H9 (cell line): Measurements from ENCODE around the gene ADTRP. TPM values are rescaled to one million over a fixed set of nuclear protein-coding genes. Genes with fewer than 3 reads are reported as not detected.

ENCODE experiments used
- DNase-seq: peaks from one replicate; pipeline ENCODE4 v3.0.0-alpha.2; 2017
- H2AFZ ChIP-seq: one replicate; pipeline ENCODE4 v1.6.1; 2013; ENCODE audit warnings: mild to moderate bottlenecking, low read length, control low read depth, moderate library complexity
- H2AK5ac ChIP-seq: 2 replicates; pipeline ENCODE4 v1.6.1; 2013; ENCODE audit warnings: low read length, control low read depth, mixed read lengths; ENCODE audit not compliant: insufficient read length
- H2BK120ac ChIP-seq: one replicate; pipeline ENCODE4 v1.6.1; 2013; ENCODE audit warnings: low read depth, mild to moderate bottlenecking, low read length, control low read depth, inconsistent platforms; ENCODE audit not compliant: poor library complexity, severe bottlenecking
- H2BK12ac ChIP-seq: 2 replicates; pipeline ENCODE4 v1.6.1; 2013; ENCODE audit warnings: low read length, control low read depth, mixed read lengths, low read depth; ENCODE audit not compliant: insufficient read length
- H2BK15ac ChIP-seq: 2 replicates; pipeline ENCODE4 v1.6.1; 2013; ENCODE audit warnings: low read depth, low read length, control low read depth
- H2BK20ac ChIP-seq: one replicate; pipeline ENCODE4 v1.6.1; 2013; ENCODE audit warnings: low read depth, mild to moderate bottlenecking, low read length, control low read depth, inconsistent platforms; ENCODE audit not compliant: poor library complexity, severe bottlenecking
- H2BK5ac ChIP-seq: 2 replicates; pipeline ENCODE4 v1.6.1; 2013; ENCODE audit warnings: low read length, control low read depth, mixed read lengths; ENCODE audit not compliant: insufficient read length
- H3K14ac ChIP-seq: 2 replicates; pipeline ENCODE4 v1.6.1; 2013; ENCODE audit warnings: low read length, control low read depth; ENCODE audit not compliant: insufficient read depth
- H3K18ac ChIP-seq: 2 replicates; pipeline ENCODE4 v1.6.1; 2013; ENCODE audit warnings: low read depth, mild to moderate bottlenecking, mixed read lengths, low read length, control low read depth; ENCODE audit not compliant: insufficient read length
- H3K23ac ChIP-seq: 2 replicates; pipeline ENCODE4 v1.6.1; 2013; ENCODE audit warnings: low read length, control low read depth, mixed read lengths, low read depth; ENCODE audit not compliant: insufficient read length
- H3K23me2 ChIP-seq: 2 replicates; pipeline ENCODE4 v1.6.1; 2013; ENCODE audit warnings: low read depth, mild to moderate bottlenecking, mixed read lengths, low read length, control low read depth; ENCODE audit not compliant: insufficient read length, poor library complexity, severe bottlenecking
- H3K27ac ChIP-seq: 2 replicates; pipeline ENCODE4 v1.5.1; 2013; ENCODE audit warnings: low read length, control low read depth, mixed read lengths, low read depth; ENCODE audit not compliant: insufficient read length
- H3K27me3 ChIP-seq: 2 replicates; pipeline ENCODE4 v1.6.1; 2013; ENCODE audit warnings: low read length, control low read depth, inconsistent platforms; ENCODE audit not compliant: insufficient read depth
- H3K4ac ChIP-seq: 2 replicates; pipeline ENCODE4 v1.6.1; 2013; ENCODE audit warnings: low read depth, mild to moderate bottlenecking, control low read depth, inconsistent platforms, low read length, moderate library complexity
- H3K4me1 ChIP-seq: 2 replicates; pipeline ENCODE4 v1.6.1; 2013; ENCODE audit warnings: low read length, control low read depth, inconsistent platforms; ENCODE audit not compliant: insufficient read depth
- H3K4me2 ChIP-seq: 2 replicates; pipeline ENCODE4 v1.6.1; 2013; ENCODE audit warnings: low read length, control low read depth, mixed read lengths; ENCODE audit not compliant: insufficient read length, insufficient read depth
- H3K56ac ChIP-seq: 2 replicates; pipeline ENCODE4 v1.6.1; 2013; ENCODE audit warnings: low read depth, mild to moderate bottlenecking, mixed read lengths, low read length, control low read depth; ENCODE audit not compliant: insufficient read length
- H3K79me1 ChIP-seq: 2 replicates; pipeline ENCODE4 v1.6.1; 2013; ENCODE audit warnings: low read depth, mild to moderate bottlenecking, moderate library complexity, low read length, control low read depth, inconsistent platforms; ENCODE audit not compliant: insufficient read depth, poor library complexity, severe bottlenecking
- H3K79me2 ChIP-seq: 2 replicates; pipeline ENCODE4 v1.6.1; 2013; ENCODE audit warnings: low read length, control low read depth, inconsistent platforms; ENCODE audit not compliant: insufficient read depth
- H3K9ac ChIP-seq: 2 replicates; pipeline ENCODE4 v1.6.1; 2013; ENCODE audit warnings: low read length, control low read depth, mixed read lengths; ENCODE audit not compliant: insufficient read length; ENCODE audit errors: extremely low read depth
- H3K9me3 ChIP-seq: one replicate; pipeline ENCODE4 v1.6.1; 2013; ENCODE audit warnings: low read depth, low read length, inconsistent platforms; ENCODE audit not compliant: control insufficient read depth
- H3T11ph ChIP-seq: one replicate; pipeline ENCODE4 v1.6.1; 2013; ENCODE audit warnings: mild to moderate bottlenecking, low read length, control low read depth, inconsistent platforms
- H4K20me1 ChIP-seq: one replicate; pipeline ENCODE4 v1.6.1; 2013; ENCODE audit not compliant: control insufficient read depth, insufficient read length, insufficient read depth
- H4K5ac ChIP-seq: 2 replicates; pipeline ENCODE4 v1.6.1; 2013; ENCODE audit warnings: low read depth, mild to moderate bottlenecking, mixed read lengths, low read length, control low read depth; ENCODE audit not compliant: insufficient read length
- H4K8ac ChIP-seq: replicated peaks from 2 replicates; pipeline ENCODE4 v1.6.1; 2013; ENCODE audit warnings: low read length, control low read depth, mixed read lengths, low read depth; ENCODE audit not compliant: insufficient read length
- H4K91ac ChIP-seq: 2 replicates; pipeline ENCODE4 v1.6.1; 2013; ENCODE audit warnings: low read depth, mild to moderate bottlenecking, moderate library complexity, mixed read lengths, low read length, control low read depth; ENCODE audit not compliant: insufficient read length
- H3K27ac Mint-ChIP-seq, 3 experiments: 2 replicates in 2 of 3; 3 replicates in 1 of 3; pipeline ENCODE4 v1.8.0; 2020 to 2021; ENCODE audit warnings: mixed read lengths in 3 of 3, mild to moderate bottlenecking in 1 of 3, moderate library complexity in 1 of 3
- H3K27me3 Mint-ChIP-seq: 2 replicates; pipeline ENCODE4 v1.8.0; 2021; ENCODE audit warnings: low read depth, mild to moderate bottlenecking, moderate library complexity, mixed read lengths
- H3K36me3 Mint-ChIP-seq, 3 experiments: 2 replicates in 2 of 3; 3 replicates in 1 of 3; pipeline ENCODE4 v1.8.0; 2020 to 2021; ENCODE audit warnings: low read depth in 3 of 3, mixed read lengths in 3 of 3; ENCODE audit not compliant: insufficient read depth in 1 of 3
- H3K4me1 Mint-ChIP-seq, 2 experiments: 2 replicates each; pipeline ENCODE4 v1.8.0; 2020; ENCODE audit warnings: mixed read lengths in 2 of 2
- H3K4me3 Mint-ChIP-seq, 2 experiments: 2 replicates in 1 of 2; 3 replicates in 1 of 2; pipeline ENCODE4 v1.8.0; 2020 to 2021; ENCODE audit warnings: mild to moderate bottlenecking in 2 of 2, mixed read lengths in 2 of 2, moderate library complexity in 1 of 2
- H3K9me3 Mint-ChIP-seq, 2 experiments: 2 replicates in 1 of 2; 3 replicates in 1 of 2; pipeline ENCODE4 v1.8.0; 2020; ENCODE audit warnings: mild to moderate bottlenecking in 2 of 2, mixed read lengths in 2 of 2, moderate library complexity in 1 of 2
- whole genome bisulfite sequencing: extraction: QIAGEN DNeasy Blood & Tissue Kit; methylation state at CpG from one replicate; pipeline ENCODE4 v1.1.7; 2013; ENCODE audit warnings: missing lambda C conversion rate, low lambda C conversion rate, mixed read lengths; ENCODE audit not compliant: insufficient read length; ENCODE audit errors: extremely low coverage; 5-methylcytosine and 5-hydroxymethylcytosine counted together
- total RNA-seq: library from RNA; stranded (reverse); gene quantifications from 2 replicates; pipeline ENCODE4 v1.2.1, GENCODE V29; 2021
- TF ChIP-seq, protein P1 (sequence below): fragments of 200-600 bp; sonication (generic); conservative IDR thresholded peaks from 3 replicates; pipeline ENCODE4 v1.8.0; 2021; ENCODE audit warnings: antibody characterized with exemption, mild to moderate bottlenecking

ADTRP gene
- total RNA-seq, 1 experiment from 2014 or later: not detected

DNA sequence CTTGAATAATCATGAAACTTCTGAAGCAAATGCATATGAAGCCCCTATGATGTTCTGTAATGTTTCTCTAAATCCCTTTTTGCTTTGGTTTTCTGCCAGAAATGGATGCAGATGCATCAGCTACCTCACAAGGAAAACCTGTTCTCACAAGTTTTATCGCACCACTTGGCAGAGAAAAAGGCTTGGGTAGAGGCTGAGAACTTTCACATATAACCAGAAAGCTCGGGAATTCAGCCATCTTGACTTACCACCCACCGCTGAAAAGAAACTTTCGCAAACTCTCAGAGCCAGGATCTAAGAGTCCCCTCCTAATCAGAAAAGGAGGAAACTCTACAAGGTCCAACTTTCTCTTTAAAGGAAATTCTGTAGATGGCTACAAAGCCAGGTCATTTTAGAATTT lies 36.2 kb upstream of the ADTRP start:
- Histone ChIP-seq H3K4ac (no peak overlapping the region), H2BK15ac (no peak overlapping the region), H2BK20ac (no peak overlapping the region), H3K56ac (no peak overlapping the region), H3K79me1 (no peaks in the 10 kb centered on the region), H2BK5ac (no peak overlapping the region), H3K23ac (no peak overlapping the region), H2BK120ac (no peak overlapping the region), H3K27ac (no peak overlapping the region), H3K4me2 (no peak overlapping the region), H3K23me2 (no peaks in the 10 kb centered on the region), H3K9me3 (no peaks in the 10 kb centered on the region), H3T11ph (no peak overlapping the region), H3K9ac (no peak overlapping the region), H3K18ac (no peak overlapping the region), H3K14ac (no peak overlapping the region), H4K5ac (no peak overlapping the region), H2AK5ac (no peak overlapping the region), H2BK12ac (no peak overlapping the region), H2AFZ (no peak overlapping the region), H4K20me1 (no peaks in the 10 kb centered on the region), H4K8ac (no peak overlapping the region), H3K79me2 (no peaks in the 10 kb centered on the region), H3K4me1 (no peaks in the 10 kb centered on the region), H4K91ac (no peak overlapping the region), H3K27me3 (no peaks in the 10 kb centered on the region)
- H3K9me3 Mint-ChIP-seq: peaks cover 0 to 4% of the 10 kb centered on the region in 2 experiments; a peak in 2 of 5 replicates
- H3K4me3 Mint-ChIP-seq: no peak overlapping the region
- no peak overlapping the region for H3K27ac Mint-ChIP-seq
- no CpG with 5 or more reads among the region's 4 CpGs for WGBS
- no peaks in the 10 kb centered on the region; a peak in 2 of 7 replicates for H3K36me3 Mint-ChIP-seq
- no peak for DNase-seq
- H3K27me3 Mint-ChIP-seq: no peaks in the 10 kb centered on the region; the same call in 1 of the 2 replicates
- TF ChIP-seq, protein P1, sequence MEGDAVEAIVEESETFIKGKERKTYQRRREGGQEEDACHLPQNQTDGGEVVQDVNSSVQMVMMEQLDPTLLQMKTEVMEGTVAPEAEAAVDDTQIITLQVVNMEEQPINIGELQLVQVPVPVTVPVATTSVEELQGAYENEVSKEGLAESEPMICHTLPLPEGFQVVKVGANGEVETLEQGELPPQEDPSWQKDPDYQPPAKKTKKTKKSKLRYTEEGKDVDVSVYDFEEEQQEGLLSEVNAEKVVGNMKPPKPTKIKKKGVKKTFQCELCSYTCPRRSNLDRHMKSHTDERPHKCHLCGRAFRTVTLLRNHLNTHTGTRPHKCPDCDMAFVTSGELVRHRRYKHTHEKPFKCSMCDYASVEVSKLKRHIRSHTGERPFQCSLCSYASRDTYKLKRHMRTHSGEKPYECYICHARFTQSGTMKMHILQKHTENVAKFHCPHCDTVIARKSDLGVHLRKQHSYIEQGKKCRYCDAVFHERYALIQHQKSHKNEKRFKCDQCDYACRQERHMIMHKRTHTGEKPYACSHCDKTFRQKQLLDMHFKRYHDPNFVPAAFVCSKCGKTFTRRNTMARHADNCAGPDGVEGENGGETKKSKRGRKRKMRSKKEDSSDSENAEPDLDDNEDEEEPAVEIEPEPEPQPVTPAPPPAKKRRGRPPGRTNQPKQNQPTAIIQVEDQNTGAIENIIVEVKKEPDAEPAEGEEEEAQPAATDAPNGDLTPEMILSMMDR: no peak
- H3K4me1 Mint-ChIP-seq: peaks cover 4 to 7% of the 10 kb centered on the region in 2 experiments; a peak in 3 of 4 replicates
